GM13976 (cell line): ENCODE data around the gene SHBG.

Experiments used
- DNase-seq: peaks from one replicate; pipeline ENCODE4 v3.0.0; 2012; ENCODE audit warnings: low spot score
- in situ Hi-C: fragments of 300-500 bp; cut with MboI; formaldehyde crosslinking; loops from one replicate; pipeline ENCODE4 v1.12.0; 2022; ENCODE audit warnings: low sequenced_read_pairs, mixed read lengths, inconsistent platforms; ENCODE audit not compliant: unreplicated experiment
- TF ChIP-seq, protein P1 (sequence below): IDR thresholded peaks from 2 replicates; pipeline ENCODE4 v1.5.1; 2012; ENCODE audit warnings: borderline replicate concordance, mild to moderate bottlenecking; ENCODE audit not compliant: insufficient read depth; ENCODE audit errors: extremely low read depth, missing control alignments, control extremely low read depth

The SHBG gene

DNA sequence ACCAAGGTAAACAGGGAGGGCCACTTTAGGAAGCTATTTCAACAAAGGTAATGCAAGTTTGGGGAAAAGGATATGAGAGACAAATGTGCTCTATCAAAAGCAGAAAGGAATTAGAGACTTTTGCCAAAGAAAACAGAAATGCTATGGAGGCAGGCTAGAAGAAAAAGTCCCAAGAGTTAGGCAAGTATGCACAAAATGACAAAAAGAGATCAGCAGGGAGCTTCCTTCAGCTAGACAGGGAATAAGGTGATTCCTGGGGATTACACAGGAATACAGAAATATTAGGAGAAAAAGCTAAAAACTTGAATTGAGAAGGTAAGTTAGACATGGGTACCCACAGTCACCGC, 17.7 kb upstream of the SHBG start:
- in situ Hi-C loops = no loop called here
- DNase-seq = no peak
- TF ChIP-seq, protein P1, sequence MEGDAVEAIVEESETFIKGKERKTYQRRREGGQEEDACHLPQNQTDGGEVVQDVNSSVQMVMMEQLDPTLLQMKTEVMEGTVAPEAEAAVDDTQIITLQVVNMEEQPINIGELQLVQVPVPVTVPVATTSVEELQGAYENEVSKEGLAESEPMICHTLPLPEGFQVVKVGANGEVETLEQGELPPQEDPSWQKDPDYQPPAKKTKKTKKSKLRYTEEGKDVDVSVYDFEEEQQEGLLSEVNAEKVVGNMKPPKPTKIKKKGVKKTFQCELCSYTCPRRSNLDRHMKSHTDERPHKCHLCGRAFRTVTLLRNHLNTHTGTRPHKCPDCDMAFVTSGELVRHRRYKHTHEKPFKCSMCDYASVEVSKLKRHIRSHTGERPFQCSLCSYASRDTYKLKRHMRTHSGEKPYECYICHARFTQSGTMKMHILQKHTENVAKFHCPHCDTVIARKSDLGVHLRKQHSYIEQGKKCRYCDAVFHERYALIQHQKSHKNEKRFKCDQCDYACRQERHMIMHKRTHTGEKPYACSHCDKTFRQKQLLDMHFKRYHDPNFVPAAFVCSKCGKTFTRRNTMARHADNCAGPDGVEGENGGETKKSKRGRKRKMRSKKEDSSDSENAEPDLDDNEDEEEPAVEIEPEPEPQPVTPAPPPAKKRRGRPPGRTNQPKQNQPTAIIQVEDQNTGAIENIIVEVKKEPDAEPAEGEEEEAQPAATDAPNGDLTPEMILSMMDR = no peak

DNA sequence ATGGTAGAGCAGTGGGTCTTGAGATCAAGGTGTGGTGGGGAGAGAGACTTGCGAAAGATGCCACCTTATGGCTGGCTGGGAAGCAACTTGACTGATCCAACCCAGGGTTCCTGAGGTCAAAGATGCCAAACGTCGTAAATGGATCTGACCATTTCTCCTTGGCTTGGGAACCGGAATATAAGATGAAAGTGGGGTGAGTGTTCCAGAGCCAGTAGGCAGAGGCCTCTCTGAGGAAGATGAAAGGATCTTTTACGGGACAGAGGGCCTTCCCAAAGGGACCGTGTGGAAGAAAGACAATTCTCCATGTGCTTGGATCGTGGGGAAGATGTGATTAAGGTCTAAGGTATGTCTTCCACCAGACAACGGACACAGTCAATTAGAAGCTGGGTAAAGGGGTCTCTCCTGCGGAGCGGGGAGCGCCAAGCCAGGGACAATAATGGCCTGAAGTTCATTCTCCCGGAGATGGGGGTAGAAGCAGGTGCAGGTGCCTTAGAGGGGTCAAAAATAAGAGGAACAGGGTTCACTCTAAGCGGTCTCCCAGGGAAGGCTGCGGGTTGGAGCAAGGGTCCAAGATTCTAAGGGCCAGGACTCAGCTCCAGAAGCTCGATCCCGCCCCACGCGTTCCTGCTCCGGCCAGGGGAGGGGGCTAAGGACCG, 16.0 kb upstream of the SHBG start:
- in situ Hi-C loops = no loop called here
- no peak for DNase-seq
- TF ChIP-seq, protein P1 = no peak

DNA sequence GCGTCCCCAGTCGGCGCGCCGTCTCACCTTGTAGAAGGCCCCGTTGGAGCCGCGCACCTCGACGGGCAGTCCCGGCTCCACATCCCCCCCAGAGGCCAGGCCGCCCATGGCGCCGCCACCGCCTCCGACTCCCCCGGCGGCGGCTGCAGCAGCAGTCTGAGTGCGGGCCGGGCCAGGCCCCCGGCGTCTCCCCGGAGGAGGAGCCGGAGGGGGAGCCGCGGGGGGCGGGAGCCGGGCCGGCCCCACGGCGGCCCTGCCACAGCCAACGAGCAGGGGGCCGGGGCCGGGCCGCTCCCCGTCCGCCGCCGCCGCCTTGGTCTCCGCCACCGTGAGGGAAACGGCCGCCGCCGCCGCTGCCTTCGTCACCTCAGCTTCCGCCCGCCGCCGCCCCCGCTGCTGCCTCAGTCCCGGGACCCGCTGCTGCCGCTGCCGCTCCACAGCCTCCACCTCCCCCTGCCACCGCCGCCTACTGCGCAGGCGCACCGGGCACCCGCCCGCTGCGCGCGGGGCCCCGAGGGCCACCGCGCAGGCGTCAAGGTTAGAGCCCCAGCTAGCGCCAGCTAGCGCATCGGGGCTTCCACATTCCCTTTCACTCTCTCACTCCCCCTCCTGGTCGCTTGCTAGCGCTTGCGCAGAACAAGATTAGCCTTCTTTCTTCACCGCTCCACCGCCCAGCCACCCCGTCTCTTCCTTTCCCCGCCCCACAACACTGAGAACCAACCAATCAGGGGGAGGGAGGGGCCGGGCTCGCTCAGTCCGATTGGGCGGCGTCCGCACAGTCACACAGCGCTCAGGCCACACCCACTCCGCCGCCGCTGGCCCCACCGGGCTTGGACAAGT, 15.3 kb upstream of the SHBG start, which contains the start of gene FXR2:
Gene FXR2, minus strand, starts transcription at position 473 of the 840 bp plus-strand sequence. Its CDS starts 365 bp downstream, at position 108.
- DNase-seq = peak; percentile 99
- TF ChIP-seq, protein P1 = peak; percentile 57
- in situ Hi-C loops = no loop called here

DNA sequence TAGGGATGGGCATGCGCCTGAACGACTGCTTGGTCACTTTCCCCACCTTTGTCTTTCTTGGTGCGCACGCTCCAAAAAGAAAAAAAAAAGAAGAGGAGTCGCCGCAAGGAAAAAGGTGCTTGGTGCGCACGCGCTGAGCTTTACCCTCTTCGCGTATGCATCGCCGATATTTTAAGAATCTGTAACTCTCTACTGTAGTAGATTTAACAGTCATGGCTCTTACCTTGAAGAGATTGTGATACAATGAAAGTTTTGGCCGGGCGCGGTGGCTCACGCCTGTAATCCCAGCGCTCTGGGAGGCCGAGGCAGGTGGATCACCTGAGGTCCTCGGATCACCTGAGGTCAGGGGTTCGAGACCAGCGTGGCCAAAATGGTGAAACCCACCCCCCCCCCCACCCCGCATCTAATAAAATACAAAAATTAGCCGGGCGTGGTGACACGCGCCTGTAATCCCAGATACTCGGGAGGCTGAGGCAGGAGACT, 14.6 kb upstream of the SHBG start:
- TF ChIP-seq, protein P1 = no peak
- in situ Hi-C loops = no loop called here

DNA sequence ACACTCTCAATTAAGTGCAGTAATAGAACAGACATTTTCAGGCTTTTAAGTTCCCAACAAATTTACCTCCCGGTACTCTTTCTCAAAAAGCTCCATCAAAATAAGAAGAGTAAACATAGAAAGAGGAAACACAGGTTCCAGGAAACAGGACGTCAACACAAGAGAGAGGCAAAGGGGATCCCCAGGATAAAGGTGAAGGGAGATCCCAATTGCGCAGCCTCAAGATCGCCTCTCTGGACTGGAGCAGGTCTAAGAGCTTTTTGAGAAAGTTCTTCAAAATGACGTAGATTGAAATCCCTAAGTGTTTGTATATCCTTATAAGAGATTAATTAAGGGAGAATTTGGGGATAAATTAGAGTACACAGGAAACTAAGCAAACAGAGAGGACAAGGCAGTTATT, 11.3 kb upstream of the SHBG start:
- in situ Hi-C loops = no loop called here
- DNase-seq = no peak
- TF ChIP-seq, protein P1 = no peak

More for the DNA sequence above, 14.6 kb upstream of the SHBG start:
- no peak for DNase-seq

DNA sequence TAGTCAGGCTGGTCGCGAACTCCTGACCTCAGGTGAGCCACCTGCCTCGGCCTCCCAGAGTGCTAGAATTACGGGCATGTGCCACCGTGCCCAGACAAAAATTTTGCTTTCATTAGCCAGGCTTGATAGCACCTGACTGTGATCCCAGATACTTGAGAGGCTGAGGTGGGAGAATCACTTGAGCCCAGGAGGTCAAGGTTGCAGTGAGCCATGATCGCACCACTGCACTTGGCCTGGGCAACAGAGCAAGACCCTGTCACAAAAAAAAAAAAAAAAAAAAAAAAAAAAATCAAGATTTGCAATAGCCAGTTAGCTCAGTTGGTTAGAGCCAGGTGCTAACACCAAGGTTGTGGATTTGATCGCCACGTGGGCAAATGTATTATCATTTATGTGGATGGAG, 9.1 kb upstream of the SHBG start:
- no peak for DNase-seq
- TF ChIP-seq, protein P1 = no peak
- in situ Hi-C loops = no loop called here
